Fibroblast of the conjunctiva (primary cell): ENCODE data around the gene MDGA2.
"Not testable (repeated sequence)": the region's sequence is repeated elsewhere in the genome, so short reads cannot be mapped to it uniquely, and the experiment has no call there.

ENCODE experiments used
- DNase-seq: peaks from one replicate; pipeline ENCODE4 v3.0.0-alpha.2; 2010; ENCODE audit warnings: low read depth

The MDGA2 gene

DNA sequence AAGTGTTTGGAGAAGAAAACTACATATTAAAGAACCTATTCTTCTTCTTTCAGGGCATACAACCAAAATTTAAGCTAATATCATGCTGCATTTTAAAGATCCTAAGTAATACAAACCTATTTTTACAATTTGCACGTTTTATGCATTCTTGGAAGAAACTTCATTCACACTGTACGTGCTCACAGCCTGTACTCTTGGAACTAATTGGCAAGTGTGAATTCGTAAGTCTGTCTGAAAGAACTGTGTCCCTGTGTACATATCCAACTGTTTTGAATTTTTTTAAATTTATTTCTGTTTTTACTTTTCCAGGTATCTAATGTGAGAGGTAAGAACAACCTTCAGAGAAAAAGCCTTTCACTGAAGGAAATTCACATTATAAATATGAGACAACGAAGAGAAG lies 347.0 kb downstream of the MDGA2 start:
- DNase-seq: no peak

DNA sequence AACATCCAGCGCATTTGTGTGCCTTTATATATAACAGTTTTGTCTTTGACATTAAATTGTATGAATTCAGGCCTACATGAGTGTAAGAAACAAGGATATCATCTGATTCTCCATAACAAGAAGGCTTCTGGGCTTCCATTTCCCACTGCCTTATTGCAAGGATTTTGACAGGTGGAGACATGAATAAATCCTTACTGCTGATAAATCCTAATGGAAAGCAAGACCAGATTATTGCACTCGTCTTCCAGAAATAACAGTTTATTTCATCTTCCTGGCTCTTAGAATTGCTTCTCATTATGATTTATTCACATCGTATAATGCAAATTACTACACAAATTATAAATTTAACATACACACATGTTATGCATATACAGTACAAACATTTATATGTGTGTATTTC lies 348.1 kb downstream of the MDGA2 start:
- no peak for DNase-seq

DNA sequence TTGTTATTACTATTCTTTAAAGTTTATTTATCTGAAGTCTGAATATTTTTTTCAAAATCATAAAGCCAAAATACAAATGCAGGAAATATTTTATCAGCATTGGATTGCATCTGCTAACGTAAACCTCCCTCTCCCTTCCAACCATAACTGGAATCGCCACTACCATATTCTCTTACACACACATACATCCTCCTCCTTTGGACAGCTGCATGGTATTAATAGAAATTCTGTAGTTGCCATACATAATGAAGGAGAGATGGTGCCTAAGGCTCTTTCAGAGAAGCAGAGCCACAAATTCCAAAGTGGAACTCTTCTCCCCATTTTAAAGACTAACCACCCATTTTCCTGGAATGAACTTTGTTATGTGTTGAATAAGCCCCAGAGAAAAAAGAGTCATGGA lies 352.7 kb downstream of the MDGA2 start:
- no peak for DNase-seq

DNA sequence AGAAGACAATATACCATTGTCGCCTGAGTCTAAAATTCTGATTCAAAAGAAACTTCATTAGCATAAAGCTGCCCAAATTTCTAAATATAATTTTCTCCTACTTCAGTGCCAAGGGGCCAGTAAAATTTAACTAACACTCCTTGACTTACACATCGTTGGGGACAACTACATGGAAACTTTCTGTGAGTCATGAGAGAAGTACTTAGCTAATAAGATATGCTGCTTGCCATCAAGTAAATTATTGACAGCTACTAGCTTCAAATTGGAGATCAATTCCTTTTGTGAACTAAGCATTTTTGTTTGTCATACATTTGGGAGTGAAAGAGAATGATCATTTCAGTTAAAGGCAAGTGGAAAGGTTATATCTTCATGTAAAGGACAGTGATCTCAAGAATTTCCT lies 373.3 kb downstream of the MDGA2 start:
- DNase-seq: no peak

DNA sequence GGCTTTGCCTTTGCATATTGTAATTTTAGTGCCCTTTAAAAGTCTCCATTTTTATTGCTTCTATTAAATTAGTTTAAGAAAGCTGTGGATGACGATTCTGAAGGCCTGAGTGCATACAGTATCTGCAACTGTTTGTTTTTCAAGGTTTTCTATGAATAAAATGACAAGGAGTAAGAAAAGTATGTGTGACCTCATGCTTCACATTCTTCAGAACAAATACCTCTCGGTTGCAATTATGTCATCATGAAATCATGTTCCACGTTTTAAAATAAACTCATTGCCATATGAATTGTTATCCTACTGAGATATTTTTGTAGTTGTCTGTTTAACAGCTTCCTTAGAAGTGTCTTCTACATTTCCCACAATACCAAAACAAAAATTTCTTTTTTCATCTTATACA lies 374.6 kb downstream of the MDGA2 start:
- no peak for DNase-seq

DNA sequence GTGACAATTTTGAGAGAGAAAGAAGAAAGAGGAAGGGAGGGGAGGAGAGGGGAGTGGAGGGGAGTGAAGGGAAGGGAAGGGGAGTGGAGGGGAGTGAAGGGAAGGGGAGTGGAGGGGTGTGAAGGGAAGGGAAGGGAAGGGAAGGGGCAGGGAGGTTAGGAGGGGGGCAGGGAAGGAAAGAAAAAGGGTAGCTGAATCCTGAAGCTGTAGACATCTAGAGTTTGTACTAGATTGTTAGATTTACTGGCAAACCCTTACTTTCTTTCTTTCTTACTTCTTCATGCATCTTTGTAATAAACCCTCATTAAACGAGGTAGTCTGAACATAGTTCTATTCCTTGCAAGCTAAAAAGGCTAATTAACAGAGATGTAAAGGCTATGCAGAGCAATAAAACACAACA lies 378.0 kb downstream of the MDGA2 start:
- DNase-seq: no peak

DNA sequence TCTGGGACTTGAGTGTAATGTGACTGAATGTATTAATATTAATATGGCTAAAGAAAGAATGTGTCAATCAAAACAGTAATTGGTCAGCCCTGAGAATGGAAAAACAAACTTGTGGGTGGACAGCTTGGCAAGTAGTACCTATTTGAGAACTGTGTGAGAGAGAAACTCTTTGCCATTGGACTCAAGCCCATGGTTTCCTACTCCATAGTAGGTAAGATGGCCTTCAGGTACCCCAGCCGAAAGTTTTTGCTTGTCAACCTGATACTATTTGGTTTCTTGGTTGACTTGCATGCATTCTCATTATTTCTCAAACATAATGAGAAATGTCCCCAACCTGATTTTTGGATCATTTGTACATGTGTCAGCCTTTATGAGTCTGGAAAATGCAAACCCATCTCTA lies 391.1 kb downstream of the MDGA2 start:
- no peak for DNase-seq

DNA sequence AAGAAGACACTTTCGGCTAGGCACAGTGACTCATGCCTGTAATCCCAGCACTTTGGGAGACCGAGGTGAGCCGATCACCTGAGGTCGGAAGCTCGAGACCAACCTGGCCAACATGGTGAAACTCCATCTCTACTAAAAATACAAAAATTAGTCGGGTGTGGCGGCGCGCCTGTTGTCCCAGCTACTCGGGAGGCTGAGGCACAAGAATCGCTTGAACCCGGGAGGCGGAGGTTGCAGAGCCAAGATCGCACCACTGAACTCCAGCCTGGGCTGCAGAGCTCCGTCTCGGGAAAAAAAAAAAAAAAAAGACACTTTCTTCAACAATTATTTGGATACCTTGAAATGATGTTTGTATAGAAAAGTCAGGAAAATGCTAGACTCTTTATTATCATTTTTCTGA lies 393.6 kb downstream of the MDGA2 start:
- not testable (repeated sequence) for DNase-seq

DNA sequence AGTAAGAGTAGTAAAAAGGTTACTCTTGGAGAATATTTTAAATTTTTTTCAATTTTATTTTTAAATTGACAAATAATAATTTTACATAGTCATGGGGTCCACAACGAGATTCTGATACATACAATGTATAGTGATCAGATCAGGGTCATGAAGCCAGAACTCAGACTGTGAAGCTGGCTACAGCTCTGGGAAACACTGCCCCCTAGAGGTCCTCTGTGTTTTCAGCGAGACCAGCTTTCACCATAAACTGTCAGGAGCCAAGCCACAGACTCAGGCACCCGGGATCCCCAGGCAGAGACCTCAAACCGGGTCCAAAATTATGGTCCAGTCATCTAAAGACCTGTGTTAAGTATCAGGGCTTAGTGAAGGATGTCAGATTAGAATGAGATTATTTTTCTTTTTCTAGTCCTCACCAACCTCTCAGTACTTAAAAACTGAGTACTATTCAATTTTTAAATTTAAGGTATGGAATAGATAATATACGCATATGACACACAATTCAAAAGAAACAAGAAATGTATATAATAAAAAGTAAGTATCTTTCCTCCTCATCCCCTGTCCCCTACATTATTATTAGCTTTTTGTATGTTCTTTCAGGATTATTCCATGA lies 397.1 kb downstream of the MDGA2 start:
- peak; percentile 22 for DNase-seq

DNA sequence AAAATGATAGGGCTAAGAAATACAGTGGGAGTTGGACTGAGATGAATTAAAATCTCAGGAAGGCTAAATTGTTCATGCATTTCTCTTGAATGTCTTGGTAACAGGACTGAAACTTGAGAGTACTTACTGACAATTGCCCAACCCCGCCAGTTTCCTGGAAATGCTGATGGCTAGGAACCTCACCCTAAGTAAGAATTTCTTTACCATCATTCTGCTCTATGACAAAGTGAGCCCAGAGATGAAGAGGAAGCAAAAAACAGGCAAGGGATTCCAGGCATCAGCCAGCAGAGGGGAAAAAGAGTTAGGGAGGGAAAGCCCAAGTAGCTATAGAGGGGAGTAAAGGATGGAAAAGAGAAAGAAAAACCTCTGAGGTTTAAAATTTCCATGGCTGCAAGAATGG lies 397.7 kb downstream of the MDGA2 start:
- DNase-seq: peak; percentile 24

DNA sequence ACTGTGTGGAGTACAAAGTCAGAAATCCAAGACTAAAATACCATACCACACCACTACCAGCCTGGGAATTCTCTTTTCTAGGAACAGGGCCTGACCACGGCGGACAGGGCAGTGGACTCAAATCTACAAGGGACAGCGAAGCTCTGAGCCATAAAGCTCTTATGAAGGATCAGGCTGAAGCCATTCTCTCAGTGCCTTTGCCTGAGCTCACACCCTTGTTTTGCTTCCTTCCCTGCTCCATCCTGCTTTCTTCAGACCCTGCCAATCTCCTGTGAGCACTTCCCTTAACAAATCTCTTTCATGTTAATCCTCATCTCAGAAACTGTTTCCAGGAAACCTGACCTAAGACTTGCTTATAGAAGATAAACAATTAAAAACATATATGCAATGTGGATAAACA lies 398.5 kb downstream of the MDGA2 start:
- no peak for DNase-seq

DNA sequence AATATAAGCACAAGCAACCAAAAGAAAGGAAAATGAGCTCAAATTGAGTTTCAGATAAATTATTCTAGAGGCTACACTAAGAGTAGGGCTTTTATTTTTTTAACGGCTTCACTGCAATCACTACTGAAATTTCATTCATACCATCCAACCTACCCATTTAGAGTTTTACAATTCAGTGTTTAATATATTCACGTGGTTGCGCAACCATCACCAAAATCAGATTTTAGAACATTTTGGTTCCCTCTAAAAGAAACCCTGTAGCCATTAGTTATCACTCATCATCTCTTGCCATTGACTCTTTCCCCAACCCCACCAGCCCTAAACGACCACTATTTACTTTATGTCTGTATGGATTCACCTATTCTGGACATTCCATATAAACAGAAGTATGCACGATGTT lies 401.5 kb downstream of the MDGA2 start:
- DNase-seq: no peak

DNA sequence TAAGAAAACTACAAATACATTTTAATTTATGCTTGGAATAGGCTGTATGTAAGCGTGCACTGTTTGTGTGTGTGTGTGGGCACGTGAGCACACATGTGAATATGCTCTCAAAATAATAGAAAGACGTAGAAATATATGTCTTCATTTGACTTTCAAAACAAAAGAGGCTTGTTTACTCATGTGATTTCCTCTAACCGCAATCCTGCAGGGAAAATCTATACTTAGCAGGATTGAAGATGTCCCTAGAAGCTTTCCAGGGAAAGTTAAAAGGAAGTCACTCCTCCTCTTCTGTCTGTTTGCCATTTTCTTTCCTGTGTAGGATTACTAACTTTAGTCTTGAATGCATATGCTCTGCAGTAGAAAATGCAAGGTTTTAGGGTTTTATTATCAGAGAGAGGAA lies 404.7 kb downstream of the MDGA2 start:
- no peak for DNase-seq

DNA sequence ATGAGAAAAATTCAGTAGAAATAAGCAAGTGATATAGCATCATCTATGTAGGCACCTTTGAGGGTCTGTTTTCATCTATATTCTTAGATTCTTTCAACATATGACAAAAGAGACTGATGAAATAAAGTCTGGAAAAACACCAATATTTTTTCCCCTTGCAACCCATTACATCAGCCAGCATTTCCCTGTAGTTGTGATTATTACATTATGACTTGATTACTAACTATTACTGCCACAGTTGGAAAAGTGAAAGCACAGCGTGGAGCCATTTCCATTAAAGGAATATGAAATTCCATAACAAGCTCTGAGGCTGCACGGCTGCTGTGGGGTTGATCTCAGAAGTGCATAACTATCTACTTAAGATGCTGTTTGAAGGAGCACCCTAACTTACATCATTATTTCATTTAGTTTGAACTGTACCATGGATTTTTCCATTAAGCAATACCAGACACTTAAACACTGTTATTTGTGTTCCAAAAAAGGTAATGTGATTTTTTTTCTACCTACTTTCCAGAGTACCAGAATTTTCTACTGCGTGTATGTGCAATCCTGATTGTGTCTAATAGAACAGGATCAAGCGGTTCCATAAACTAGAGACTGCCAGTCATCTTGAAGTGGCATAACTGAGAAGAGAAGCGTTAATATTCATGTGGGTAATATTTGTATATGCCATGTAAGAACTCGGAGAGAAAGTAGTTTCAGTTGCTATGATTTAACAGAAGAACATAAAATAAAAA lies 405.5 kb downstream of the MDGA2 start:
- peak; percentile 70 for DNase-seq

DNA sequence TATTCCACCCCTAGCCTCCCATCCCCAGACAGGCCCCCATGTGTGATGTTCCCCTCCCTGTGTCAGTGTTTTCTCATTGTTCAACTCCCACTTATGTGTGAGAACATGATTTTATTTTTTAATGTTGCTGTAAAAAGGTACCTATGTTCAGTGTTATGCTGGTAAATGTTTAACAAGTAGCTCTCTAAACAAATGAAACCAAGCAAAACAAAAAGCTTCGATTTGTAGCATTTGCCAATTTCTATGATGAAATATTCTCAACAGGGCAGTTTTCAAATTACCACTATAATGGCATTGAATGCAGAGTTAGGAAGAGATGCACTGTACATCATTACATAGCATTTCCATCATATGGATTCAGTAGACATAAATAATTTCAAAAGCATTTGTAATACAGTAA lies 410.6 kb downstream of the MDGA2 start:
- DNase-seq: no peak

DNA sequence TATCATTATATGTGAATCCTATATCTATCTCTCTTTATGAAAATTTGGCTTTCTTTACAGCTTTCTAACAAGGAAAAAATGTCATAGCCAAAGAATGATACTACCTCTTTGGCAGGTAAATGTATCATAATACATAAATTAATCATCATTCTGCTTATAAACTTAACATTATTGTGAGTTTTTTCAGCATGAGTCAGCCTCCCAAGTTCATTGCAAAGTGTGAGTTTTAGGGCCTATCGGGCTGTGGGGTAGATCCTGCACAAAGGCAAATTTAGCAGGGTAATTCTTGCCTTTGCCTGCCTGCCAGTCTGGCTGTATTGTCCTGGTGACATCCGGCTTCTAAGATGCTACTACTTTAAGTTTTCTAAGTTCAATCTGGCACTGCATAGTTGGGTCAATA lies 412.6 kb downstream of the MDGA2 start:
- DNase-seq: no peak

DNA sequence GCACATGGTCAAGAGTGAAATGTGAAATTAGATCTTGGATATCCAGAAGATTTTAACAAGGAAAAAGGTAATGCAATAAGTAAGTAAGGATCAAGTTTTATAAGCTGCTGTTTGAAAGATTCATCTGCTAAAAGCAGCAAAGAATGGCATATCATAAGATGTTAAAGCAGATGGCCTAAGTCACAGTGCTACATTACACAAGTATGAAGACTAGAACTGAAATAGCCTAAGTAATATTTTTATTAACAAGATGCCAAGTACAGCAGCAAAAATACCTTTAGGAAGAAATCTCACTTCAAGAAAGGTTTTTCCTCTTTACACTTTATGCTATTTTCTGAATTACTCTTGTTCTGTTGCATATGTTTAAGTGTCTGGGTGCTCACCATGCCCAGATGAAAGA lies 414.1 kb downstream of the MDGA2 start:
- DNase-seq: no peak

DNA sequence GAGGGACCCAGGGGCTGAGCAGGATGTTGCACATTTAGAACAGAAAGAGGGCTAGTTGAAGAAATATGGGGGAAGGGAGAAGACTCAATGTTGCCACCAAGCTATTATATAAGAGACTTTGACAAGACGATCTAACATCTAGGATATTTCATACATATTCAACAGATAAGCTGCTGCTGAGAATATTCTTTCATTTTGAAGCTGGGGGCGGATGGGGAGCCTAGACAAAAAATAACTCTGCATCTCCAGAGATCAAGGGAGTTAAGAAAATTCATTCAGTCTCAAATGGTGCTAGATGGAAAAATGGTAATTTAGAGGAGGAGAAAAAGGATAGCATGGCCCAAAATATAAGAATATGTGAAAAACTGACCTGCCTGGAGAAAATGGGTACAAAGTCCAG lies 415.6 kb downstream of the MDGA2 start:
- DNase-seq: no peak

DNA sequence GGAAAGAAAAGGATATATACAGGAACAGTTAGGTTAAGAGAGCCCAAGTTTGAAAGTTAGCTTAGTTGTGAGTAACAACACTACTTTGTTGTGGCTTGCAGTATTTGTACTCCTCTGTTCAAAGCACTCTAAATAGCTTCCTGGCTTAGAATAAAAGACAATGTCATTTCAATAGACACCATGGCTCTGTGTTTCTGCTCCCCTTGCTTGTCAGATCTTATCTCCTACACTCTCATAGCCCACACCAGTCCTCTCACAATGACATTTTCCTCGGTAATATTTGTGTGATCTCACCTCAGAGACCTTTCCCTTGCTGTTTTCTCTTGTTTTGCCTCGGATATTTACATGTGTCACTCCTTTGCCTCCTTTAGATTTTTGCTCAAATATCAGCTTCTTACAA lies 418.4 kb downstream of the MDGA2 start:
- no peak for DNase-seq

DNA sequence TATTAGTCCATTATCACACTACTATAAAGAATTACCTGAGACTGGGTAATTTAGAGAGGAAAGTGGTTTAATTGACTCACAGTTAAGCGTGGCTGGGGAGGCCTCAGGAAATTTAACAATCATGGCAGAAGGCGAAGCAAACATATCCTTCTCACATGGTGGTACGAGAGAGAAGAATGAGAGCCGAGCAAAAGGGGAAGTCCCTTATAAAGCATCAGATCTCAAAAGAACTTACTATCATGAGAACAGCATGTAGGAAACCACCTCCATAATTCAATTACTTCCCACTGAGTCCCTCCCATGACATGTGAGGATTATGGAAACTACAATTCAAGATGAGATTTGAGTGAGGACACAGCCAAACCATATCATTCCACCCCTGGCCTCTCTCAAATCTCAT lies 422.6 kb downstream of the MDGA2 start:
- DNase-seq: no peak

DNA sequence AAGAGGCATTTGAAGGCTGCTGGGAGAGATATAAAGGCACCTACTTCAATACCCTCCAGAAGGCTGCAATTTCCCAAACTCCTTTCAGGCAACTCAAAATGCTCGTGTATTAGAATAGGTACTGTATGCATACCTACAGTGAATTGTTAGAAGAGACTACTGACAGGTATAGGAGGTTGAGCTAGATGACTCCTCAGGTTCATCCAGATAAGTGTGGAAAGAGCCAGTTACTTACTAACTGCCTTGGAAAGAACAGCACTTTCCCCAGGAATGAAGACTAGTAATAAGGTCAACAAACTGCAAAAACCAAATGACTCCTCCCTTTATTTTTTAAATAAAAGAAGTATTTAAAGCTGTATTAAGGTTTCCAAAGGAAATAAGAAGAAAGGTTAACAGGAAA lies 429.0 kb downstream of the MDGA2 start:
- DNase-seq: no peak

DNA sequence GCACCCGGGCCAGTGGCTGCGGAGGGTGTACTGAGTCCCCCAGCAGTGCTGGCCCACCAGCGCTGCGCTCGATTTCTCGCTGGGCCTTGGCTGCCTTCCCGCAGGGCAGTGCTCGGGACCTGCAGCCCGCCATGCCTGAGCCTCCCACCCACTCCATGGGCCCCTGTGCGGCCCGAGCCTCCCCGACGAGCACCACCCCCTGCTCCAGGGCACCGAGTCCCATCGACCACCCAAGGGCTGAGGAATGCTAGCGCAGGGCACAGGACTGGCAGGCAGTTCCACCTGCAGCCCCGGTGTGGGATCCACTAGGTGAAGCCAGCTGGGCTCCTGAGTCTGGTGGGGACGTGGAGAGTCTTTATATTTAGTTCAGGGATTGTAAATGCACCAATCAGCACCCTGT lies 432.8 kb downstream of the MDGA2 start:
- not testable (repeated sequence) for DNase-seq

DNA sequence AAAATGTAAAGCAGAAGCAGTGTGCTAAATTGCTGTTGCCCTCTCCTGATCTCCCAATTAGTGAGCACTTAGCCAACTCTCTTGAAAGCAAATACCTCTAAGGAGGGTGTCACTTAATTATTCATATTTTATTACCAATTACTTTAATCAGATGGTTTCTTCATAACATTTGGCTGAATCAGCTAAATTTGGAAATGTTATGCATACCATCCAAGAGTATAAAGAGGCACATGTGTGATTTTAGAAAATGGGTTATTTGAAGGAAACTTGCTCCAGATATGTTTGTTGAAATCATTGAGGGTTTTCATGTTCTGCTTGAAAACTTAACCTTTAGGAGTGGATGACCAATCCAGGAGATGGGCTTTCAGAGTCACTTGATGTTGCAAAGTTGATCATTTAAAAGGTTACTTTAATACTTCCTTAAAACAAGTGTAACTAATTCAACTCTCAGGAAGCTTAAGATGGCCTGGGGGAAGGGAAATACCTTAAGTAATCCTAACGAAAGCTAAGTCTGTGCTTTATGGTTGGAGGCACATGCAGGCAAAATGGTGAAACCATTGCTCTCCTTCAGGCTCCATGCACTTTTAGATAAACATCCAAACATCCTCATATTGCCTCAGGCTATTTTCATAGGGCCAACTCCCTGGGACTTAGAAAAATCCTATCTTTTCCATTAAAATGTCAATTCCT lies 434.5 kb downstream of the MDGA2 start:
- DNase-seq: no peak

DNA sequence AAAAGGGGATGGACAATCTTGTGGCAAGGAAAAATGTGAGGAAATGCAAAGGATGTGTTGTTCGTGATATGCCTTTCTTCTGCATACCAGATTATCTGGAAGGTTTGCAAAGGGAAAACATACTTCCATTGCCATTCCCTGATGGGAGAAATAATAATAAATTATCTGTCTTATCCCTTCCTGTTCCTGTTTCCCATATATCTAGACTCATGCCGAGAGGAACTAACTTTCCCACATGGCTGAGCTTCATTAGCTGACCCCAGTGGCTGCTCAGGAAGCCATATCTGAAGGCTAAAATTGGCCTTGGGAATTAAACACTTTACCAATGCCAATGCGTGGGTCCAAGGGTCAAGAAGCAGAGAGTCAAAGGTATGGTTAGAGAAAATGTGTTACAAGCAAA lies 439.8 kb downstream of the MDGA2 start:
- no peak for DNase-seq
